GM21367 (cell line): ENCODE measurements around the gene SMIM30.

ENCODE experiments used
- ATAC-seq: cut with Tn5 transposase; IDR thresholded peaks from one replicate; pipeline ENCODE4 v1.9.1; 2021; ENCODE audit not compliant: unreplicated experiment

The SMIM30 gene

DNA sequence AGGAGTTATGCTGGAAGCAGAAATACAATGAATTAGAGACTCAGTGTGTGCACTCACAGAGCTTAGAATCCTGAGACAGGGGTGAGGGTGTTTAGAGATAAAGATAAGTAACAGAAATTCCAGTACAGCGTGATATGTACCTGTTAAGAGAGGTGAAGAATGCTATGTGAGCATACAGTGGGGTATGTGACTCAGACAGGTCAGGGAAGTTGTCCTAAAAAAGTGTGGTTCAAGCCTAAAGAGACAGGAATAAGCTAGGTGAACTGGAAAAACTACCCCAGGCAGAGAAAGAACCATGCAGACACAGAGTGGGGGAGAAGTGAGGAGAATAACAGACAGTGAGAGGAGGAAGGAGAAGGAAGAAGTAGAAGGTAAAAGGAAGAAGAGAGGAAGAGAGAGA, 8.6 kb downstream of the SMIM30 start:
- no peak for ATAC-seq

GRCh38 chr7:113100121-113100603, 18.2 kb downstream of the SMIM30 start:
- no peak for ATAC-seq

GRCh38 chr7:113099284-113099919, 19.0 kb downstream of the SMIM30 start:
- ATAC-seq = no peak

GRCh38 chr7:113094517-113095249, 23.7 kb downstream of the SMIM30 start:
- ATAC-seq = no peak

DNA sequence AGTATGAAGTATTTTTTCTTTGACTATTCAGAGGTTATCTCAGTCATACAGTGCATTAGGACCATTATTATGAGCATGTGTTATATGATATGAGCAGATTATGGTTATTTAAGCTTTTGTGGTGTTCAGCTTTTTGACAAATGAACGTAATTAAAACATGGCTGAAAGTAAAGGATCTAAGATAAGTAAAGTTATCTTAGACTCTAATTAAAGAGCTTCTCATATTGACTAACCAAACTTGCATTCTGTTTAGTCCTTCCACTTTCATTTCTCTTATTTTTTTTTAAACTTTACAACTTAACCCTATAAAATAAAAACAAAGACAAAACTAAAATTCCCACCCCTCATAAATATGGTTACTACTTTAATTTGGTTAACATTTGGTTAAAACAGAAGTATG, 24.8 kb downstream of the SMIM30 start:
- ATAC-seq = no peak

- ATAC-seq = no peak
Observed at GRCh38 chr7:113092762-113093161, 25.6 kb downstream of the SMIM30 start.

GRCh38 chr7:113087071-113087998, 31.0 kb downstream of the SMIM30 start:
- ATAC-seq = no peak

DNA sequence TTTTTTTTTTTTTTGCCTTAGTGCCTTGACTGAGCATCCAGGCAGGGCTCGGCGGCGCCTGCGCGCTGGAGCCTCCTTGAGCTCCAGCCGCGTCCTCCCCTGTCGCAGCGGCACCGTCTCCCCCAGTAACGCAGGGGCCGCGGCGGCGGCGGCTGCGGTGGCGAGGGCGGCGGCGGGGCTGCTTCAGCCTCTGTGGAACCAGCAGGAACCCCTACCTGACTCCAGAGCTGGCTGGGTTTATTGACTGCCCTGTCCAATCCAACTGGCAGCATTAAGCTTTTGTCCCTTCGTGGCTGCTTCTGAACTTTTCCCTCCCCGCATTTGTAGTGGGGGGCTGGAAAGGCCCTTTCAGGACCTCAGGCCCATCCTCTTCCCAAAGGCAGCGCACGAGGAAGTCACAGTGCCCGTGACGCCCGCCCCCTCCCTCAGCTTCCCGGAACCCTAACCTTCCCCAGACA, 31.9 kb downstream of the SMIM30 start, which contains the start of gene GPR85:
Gene GPR85 (minus strand): TSS at position 397 of the 458 bp plus-strand sequence. CDS start 2,106 bp downstream, outside the sequence.
- ATAC-seq = no peak

- ATAC-seq = no peak
Observed at GRCh38 chr7:113085781-113086390, 32.5 kb downstream of the SMIM30 start.

DNA sequence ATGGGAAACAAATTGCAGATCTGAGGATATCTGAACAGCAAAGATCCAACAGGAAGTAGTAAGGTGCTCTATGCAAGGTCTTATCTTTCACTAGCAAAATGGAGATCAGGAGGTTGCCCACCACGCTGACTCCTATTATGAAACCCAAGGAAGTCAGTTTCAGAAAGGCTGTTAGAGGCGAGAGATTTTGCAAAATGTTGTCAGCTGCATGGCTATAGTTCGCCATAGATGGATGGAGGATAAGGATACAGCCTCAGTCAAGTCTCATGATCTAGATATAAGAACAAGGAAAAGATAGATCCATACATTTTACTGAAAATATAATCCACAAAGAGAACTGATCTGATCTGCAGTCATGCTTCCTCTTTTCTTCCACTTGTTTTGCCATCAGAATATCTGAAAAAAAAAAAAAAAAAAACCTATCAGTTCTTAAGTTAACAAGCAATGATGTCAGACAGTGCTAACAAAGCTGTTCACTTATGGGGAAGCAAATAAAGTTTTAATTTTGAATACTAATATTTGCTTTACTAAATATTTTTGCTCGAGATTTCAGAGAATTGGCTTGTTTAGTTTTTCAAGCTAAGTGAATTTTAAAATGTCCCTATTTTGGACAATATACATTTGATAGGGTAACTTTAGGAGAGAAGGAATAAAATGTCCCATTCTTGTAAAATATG, 33.7 kb downstream of the SMIM30 start:
- no peak for ATAC-seq

GRCh38 chr7:113083816-113084495, 34.4 kb downstream of the SMIM30 start:
- ATAC-seq = no peak

- no peak for ATAC-seq
Observed at GRCh38 chr7:113083132-113083815, 35.1 kb downstream of the SMIM30 start.

DNA sequence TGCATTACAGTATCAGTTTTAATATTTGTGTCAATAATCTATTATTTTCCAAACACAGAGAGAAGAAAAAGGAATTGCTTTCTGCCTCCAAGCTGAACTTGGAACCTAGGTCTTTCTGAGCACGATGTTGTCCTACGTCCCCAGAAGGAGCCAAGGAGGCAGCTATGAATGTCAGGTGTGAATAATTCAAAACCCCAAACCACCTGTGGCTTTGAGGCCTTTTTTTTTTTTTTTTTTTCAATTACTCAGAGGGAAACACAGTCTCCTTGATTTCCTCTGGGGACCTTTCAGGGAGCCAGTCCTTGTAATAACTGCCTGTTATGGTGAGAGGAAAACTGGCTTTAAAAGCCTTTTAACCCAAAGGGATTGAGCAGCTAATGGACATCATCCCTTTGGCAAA, 40.0 kb downstream of the SMIM30 start:
- ATAC-seq = no peak

DNA sequence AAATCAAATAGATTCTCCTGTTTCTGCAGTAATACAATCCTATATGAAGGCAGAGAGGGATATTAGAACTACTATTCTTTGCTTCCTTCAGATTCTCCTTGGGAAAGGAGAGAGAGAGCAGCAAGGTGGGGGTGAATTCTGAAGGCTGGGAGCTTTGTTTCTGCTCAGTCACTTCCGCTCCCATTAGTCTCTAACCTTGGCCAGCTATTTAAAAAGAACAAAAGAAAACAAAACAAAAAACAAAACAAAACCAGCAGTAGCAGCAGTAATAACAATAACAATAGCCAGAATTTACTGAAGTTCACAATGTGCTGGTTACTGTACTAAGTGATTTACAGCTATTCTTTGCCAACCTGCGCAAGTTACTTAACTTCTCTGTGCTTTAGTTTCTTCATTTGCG, 41.7 kb downstream of the SMIM30 start:
- ATAC-seq = no peak

DNA sequence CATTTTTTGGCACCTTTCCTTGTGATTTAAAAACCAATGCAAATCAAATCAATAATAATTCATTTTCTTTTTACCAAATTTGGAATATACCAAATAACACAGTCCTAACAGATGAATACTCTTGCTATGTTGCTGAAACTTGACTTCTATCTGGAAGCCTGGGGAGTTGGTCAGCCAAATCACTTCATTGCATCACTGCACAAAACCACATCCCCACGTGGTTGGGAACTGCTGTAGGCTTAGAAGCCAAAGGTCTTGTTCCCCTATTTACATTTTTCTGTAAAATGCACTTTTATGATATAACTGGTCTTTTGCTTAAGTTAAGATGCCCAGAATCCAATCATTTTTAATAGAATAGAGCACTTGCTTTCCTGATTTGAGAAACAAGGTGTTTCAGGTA, 46.9 kb downstream of the SMIM30 start:
- ATAC-seq = no peak
